Stimulated activated naive CD8-positive, alpha-beta T cell treated with anti-CD3 and anti-CD28 coated beads, Interleukin-15, Interleukin-2, amounts not matched to agents 100 ng/mL and 50 ng/mL, for 24 hours (primary cell): ENCODE results near the gene SCML2.

Source experiments
- H3K27ac Mint-ChIP-seq: one replicate; pipeline ENCODE4 v1.8.0; 2021; ENCODE audit warnings: mild to moderate bottlenecking, mixed read lengths
- H3K27me3 Mint-ChIP-seq: one replicate; pipeline ENCODE4 v1.8.0; 2021; ENCODE audit warnings: mixed read lengths
- H3K36me3 Mint-ChIP-seq: one replicate; pipeline ENCODE4 v1.8.0; 2021; ENCODE audit warnings: low read depth, mixed read lengths
- H3K4me1 Mint-ChIP-seq: one replicate; pipeline ENCODE4 v1.8.0; 2021; ENCODE audit warnings: low read depth, mixed read lengths
- H3K4me3 Mint-ChIP-seq: one replicate; pipeline ENCODE4 v1.8.0; 2021; ENCODE audit warnings: mild to moderate bottlenecking, mixed read lengths
- H3K9me3 Mint-ChIP-seq: one replicate; pipeline ENCODE4 v1.8.0; 2021; ENCODE audit warnings: mixed read lengths

The SCML2 gene

GRCh38 chrX:18206657-18207056 lies 147.8 kb downstream of the SCML2 start:
- H3K4me3 Mint-ChIP-seq, result no peak overlapping the region
- no peak overlapping the region for H3K27ac Mint-ChIP-seq
- no peaks in the 10 kb centered on the region for H3K9me3 Mint-ChIP-seq
- no peaks in the 10 kb centered on the region for H3K36me3 Mint-ChIP-seq
- no peaks in the 10 kb centered on the region for H3K27me3 Mint-ChIP-seq
- H3K4me1 Mint-ChIP-seq, result no peaks in the 10 kb centered on the region

- Mint-ChIP-seq H3K27ac (no peak overlapping the region), H3K36me3 (no peaks in the 10 kb centered on the region), H3K9me3 (no peaks in the 10 kb centered on the region), H3K27me3 (no peaks in the 10 kb centered on the region), H3K4me3 (no peak overlapping the region), H3K4me1 (no peaks in the 10 kb centered on the region)
Observed at GRCh38 chrX:18203631-18204030, 150.9 kb downstream of the SCML2 start.

GRCh38 chrX:18194688-18195087 lies 159.8 kb downstream of the SCML2 start:
- H3K4me1 Mint-ChIP-seq, result no peaks in the 10 kb centered on the region
- H3K36me3 Mint-ChIP-seq, result no peaks in the 10 kb centered on the region
- H3K27ac Mint-ChIP-seq, result no peak overlapping the region
- no peak overlapping the region for H3K4me3 Mint-ChIP-seq
- H3K9me3 Mint-ChIP-seq, result no peaks in the 10 kb centered on the region
- no peaks in the 10 kb centered on the region for H3K27me3 Mint-ChIP-seq
